Stimulated activated CD8-positive, alpha-beta memory T cell treated with anti-CD3 and anti-CD28 coated beads, Interleukin-4, amount 100 ng/mL, for 4 hours (primary cell): ENCODE measurements around the gene NUPR1.
"Not testable (repeated sequence)": the region's sequence is repeated elsewhere in the genome, so short reads cannot be mapped to it uniquely, and the experiment has no call there.

Experiments
- DNase-seq, 2 donors: peaks; one replicate each; pipeline ENCODE4 v3.0.0-alpha.2; 2020; ENCODE audit warnings: low read depth in 2 of 2, low spot score in 1 of 2

Gene NUPR1

GRCh38 chr16:28538733-28539596 lies at the start of gene NUPR1:
TSS of gene NUPR1 (minus strand) at chr16:28538974. CDS start at chr16:28538907, 67 bp downstream.
- DNase-seq = no peak

DNA sequence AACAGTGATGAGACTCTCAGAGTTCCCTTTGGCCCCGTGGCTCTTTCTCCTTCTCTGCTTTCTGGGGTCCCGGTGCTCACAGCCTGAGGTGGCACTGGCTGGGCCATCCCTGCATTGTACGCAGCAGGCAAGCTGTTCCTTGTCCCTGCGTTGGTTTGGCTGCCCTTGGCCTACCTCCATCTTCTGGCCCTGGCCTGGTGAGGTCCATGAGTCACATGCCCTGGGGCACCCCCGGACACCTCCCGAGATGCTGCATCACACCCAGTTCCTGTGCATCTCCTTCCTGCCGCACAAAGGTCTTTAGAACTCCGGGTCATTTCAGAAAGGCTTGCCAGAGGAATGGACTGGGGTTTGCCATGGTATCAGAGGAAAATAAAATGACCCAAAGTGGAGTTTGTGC lies 48.6 kb upstream of the NUPR1 start:
- no peak for DNase-seq

DNA sequence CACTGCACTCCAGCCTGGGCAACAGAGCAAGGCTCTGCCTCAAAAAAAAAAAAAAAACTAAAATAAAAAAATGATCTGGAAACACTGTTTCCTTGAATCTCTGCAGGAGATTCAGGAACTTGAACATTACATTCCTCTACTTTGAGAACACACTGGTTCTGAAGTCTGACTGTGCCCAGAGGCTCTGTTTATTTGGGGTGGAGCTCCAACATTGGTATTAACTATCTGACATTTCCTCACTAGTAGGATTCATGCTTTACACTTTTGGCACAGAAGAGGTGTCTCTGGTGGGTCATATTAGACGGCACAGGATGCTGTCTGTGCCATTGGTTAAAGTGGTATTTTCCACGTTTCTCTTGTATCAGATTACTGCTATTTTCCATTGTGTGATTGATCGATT lies 47.7 kb upstream of the NUPR1 start:
- DNase-seq = no peak

DNA sequence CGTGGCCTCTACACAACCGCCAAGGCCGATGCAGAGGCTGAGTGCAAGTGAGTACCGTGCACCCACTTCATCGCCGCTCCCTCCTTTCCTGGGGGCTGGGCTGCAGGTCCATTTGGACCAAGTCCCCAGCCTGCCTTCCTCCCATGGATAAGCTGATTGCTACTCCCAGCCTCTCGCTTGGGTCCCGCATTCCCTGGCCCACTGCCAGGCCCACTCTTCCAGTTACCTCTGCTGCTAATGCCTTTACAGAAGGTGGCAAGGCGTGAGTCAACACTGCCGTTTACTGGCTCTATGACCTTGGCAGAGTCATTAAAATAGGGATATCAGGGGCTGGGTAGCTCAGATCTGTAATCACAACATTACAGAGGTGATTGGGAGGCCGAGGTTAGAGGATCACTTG lies 46.9 kb upstream of the NUPR1 start:
- DNase-seq = no peak

DNA sequence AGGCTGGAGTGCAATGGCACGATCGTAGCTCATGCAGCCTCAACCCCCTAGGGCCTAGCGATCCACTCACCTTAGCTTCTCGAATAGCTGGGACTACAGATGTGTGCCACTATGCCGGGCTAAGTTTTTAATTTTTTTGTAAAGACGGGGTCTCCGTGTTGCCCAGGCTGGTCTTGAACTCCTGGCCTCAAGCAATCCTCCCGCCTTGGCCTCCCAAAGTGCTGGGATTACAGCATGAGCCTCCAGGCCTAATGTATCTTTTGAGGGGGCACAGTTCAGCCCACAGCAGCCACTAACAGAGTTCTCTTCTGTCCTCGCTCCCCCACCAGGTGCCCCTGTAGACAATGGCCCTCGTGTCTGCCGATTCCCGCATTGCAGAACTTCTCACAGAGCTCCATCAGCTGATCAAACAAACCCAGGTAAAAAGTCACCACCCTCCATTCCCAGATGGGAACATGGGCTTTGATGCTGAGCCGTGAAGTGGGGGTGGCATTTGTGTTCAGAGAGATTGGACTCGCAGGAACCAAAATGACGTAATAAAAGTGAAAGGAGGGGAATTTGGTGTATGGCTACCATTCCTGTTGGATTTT lies 42.0 kb upstream of the NUPR1 start:
- no peak for DNase-seq

- no peak for DNase-seq
Observed at GRCh38 chr16:28575446-28576109, 36.8 kb upstream of the NUPR1 start.

- no peak for DNase-seq
Observed at GRCh38 chr16:28574925-28575324, 36.2 kb upstream of the NUPR1 start.

DNA sequence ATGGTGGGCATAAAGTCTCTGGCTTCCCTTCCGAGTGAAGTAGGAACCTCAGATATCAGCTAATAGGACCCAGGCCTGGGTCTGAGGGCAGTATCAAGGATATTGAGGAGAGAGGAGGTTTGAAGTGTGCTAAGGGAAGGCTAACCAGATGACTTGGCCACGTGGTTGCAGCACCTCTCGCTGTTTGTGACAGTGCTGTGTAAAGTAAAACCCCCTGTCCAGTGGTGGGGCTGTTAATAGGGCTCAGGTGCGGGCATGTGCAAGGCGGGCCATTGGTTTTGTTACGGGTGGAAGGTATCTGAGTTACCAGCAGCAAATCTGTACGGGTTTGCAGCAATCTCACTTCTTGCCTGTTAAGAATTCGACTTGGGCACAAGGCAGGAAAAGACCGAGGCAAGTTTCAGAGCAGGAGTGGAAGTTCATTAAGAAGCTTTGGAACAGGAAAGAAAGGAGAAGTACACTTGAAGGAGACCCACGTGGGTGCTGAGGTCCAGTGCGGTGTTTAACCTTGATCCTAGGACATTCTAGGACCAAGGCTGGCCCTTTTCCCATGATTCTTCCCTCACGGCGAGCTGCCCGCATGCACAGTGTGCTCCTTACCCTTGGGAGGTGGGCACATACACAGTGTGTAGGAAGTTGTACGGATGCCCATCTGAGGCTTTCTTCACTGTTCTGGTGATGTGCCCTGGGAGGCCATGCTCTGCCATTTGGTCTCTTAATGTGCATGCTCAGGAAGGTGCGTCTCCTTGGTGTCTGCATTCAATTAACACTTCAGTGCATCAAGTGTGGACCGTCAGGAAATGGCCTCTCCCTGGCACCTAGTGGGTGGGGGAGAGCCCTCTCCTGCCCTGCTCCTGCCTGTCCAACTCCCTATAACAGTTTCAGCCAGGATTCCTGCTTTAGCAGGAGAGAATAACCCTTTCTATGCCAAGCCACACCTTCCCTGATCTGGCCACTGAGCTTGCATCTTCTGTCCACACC lies 35.3 kb upstream of the NUPR1 start:
- DNase-seq = no peak

DNA sequence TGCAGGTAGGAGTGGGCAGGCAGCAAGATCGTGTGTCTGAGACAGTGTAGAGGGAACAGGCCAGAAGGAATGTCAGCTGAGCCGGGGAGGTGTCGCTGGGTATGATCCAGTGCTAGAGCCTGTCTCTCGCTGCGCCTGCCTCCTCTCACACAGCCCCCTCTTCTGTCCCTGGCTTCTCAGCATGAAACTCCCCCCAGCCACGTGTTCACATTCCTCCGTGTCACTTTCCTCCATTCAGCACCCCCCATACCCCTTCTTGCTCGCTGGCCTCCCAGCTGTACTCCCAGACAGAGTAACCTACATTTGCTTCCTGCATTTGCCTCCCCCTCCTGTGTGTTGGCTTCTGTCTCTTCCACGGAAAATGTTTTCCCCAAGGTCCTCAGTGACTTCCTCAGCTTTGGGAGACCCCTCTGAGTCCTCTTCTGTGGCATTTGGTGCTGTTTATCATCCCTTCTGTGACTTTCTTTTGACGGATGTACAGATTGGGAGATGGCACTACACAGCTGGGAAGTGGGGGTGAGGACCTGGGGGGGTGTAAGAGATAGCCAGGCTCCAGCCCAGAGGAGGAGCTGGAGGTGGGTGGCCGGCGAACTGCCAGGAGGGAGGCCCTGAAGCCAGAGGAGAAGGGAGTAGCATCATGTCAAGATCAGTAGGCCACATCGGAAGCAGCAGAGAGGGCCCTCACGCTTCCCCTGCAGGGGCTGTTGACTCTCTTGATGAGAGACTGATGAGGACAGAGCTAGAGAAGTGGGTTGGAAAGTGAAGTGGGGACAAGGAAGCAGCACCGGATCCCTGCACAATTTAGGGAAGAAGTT lies 34.1 kb upstream of the NUPR1 start:
- no peak for DNase-seq

DNA sequence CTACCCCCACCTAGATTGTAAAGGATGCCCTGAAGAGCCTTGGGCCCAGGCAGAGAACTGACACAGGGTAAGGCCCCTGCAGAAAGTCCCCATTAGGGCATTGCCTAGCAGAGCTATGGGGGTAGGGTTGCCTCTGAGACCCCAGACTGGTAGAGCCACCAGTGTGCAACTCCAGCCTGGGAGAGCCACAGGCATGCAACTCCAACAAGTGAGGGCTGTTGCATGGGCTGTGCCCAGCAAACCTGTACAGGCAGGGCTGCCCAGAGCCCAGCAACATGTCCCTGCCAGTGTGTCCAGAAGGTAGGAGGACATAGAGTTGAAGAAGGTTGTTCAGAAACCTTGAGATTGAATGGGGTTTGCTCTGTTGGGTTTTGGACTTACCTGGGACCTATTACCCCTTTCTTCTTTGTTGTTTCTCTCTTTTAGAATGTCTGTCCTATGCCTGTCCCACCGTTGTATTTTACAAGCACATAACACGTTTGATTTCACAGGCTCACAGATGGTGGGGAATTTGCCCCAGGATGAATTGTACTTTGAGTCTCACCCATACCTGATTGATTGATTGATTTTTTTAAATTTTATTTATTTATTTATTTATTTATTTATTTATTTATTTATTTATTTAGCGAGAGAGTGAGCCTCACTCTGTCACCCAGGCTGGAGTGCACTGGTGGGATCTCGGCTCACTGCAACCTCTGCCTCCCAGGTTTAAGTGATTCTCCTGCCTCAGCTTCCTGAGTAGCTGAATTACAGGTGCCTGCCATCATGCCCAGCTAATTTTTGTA lies 31.4 kb upstream of the NUPR1 start:
- DNase-seq = no peak

DNA sequence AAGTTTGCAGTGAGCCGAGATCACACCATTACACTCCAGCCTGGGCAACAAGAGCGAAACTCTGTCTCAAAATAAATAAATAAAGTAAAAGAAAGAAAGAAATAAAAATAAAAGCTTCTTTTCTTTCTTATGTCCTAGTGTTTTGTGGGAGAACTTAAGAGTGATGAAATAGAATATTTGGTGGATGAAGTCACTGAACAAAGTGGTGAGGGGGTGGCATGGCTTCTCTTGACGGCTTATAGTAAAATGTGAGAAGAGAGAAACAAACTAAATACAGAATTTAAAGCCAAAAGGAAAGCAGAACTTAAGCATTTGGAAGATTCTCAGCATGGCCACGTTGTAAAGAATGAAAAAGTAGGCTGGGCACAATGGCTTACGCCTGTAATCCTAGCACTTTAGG lies 30.2 kb upstream of the NUPR1 start:
- DNase-seq = no peak

DNA sequence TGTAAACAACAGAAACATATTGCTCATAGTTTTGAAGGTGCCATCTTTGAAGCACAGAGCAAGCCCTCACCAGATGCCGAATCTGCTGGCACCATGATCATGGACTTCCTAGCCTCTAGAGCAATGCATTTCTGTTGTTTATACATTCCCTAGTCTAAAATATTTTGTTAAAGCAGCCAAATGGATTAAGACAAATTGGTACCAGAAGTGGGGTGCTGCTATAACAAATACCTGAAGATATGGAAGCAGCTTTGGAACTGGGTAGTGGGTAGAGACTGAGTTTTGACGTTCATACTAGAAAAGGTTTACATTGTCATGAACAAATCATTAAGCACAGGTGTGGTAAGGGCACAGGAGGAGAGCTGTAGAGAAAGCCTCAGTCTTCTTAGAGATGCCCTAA lies 28.5 kb upstream of the NUPR1 start:
- no peak for DNase-seq

DNA sequence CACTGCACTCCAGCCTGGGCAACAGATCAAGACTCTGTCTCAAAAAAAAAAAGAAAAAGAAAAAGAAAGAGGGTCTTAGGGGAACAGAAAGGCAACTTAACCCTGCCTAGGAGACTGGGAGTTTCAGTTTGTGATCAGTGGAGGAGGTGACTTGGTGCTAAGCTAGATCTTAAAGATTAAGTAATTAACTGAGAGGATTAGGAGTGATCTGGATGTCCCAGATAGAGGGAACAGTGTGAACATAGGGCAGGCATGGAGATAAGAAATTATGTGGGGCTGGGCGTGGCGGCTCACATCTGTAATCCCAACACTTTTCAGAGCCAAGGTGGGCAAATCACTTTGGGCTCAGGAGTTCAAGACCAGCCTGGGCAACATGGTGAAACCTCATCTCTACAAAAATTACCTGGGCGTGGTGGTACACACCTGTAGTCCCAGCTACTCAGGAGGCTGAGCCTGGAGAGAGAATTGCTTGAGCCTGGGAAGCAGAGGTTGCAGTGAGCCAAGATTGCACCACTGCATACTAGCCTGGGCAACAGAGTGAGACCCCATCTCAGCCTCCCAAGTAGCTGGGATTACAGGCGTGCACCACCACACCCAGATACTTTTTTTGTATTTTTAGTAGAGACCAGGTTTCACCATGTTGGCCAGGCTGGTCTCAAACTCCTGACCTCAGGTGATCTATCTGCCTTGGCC lies 27.6 kb upstream of the NUPR1 start:
- DNase-seq = not testable (repeated sequence)

DNA sequence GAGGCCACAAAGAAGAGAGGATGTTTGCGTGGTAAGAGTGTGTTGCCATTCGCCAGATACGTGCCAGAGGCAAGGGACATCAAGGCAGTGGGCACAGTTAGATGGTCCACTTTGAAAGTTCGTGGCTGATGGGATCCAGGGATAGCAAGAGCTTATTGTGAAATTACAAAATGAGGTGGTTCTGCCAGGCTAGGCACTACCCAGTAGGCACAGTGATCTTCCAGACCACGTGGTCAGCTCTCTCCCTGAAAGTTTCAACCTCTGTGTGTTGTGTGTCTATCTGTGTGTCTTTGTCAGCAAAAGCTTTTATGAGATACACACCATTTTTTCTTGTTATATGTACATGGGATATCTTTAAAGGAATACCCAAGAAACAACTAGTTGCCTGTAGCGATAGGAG lies 24.4 kb upstream of the NUPR1 start:
- DNase-seq = no peak

DNA sequence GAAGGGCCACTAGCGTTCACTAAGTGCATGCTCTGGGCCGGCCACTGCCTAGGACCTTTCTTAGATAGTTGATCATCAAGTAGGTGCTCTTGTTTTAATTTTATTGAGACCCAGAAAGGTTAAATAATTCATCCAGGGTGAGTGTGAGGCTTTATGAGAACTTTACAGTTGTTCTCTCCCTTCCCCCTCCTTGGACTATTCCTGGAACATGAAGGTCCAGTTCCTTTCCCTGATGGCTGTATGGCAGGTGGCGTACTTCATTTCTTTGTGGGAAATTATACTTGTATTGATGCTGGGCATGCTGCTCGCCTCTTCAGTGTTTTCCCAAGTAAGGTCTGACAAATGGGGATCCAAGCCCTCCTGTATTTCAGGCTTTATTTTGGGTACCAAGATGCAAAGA lies 23.4 kb upstream of the NUPR1 start:
- no peak for DNase-seq

- no peak for DNase-seq
Observed at GRCh38 chr16:28561557-28562187, 22.9 kb upstream of the NUPR1 start.

- DNase-seq = no peak
Observed at GRCh38 chr16:28558456-28558855, 19.7 kb upstream of the NUPR1 start.

DNA sequence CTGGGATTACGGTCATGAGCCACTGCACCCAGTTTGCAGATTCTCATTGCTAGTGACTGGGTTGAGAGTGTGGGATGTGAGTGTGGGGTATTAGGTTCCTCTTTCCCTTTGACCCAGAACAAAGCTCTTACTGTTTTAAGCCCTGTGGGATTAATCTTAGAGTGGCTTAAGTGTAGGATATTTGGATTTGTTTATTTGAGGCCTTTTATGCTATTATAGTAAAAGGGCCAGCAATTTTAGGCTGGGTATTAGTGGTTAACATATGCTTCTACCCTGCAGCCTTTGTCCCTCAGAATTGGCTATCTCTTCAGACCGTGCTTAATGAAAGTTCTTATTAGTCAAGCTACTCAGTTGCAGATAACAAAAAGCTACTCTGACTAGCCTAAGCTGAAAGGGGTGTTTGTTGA lies 18.1 kb upstream of the NUPR1 start:
- DNase-seq = no peak
